Endodermal cell (in vitro differentiated cells): ENCODE results near the gene FOXK2. TPM values are rescaled to one million over a fixed set of nuclear protein-coding genes. Genes with fewer than 3 reads are reported as not detected.

Experiments used
- DNase-seq: peaks from one replicate; pipeline ENCODE4 v3.0.0-alpha.2; 2017
- H3K27ac ChIP-seq: 2 replicates; pipeline ENCODE4 v1.5.1; 2013; ENCODE audit warnings: mild to moderate bottlenecking, low read depth, low read length, moderate library complexity
- H3K27me3 ChIP-seq: 2 replicates; pipeline ENCODE4 v1.6.1; 2013; ENCODE audit warnings: mild to moderate bottlenecking, low read length, moderate library complexity; ENCODE audit not compliant: insufficient read depth, control insufficient read depth, poor library complexity, severe bottlenecking
- H3K36me3 ChIP-seq: 2 replicates; pipeline ENCODE4 v1.7.0; 2013; ENCODE audit warnings: mild to moderate bottlenecking, low read length, moderate library complexity; ENCODE audit not compliant: control insufficient read depth, insufficient read depth
- H3K4me1 ChIP-seq: one replicate; pipeline ENCODE4 v1.7.0; 2013; ENCODE audit warnings: low read length; ENCODE audit not compliant: control insufficient read depth, insufficient read depth
- H3K4me3 ChIP-seq: 2 replicates; pipeline ENCODE4 v1.5.1; 2013; ENCODE audit warnings: mild to moderate bottlenecking, low read length, moderate library complexity
- H3K9ac ChIP-seq: 2 replicates; pipeline ENCODE4 v1.6.1; 2013; ENCODE audit warnings: mild to moderate bottlenecking, low read length, moderate library complexity; ENCODE audit not compliant: poor library complexity, severe bottlenecking; ENCODE audit errors: extremely low read depth
- H3K9me3 ChIP-seq: 2 replicates; pipeline ENCODE4 v1.6.1; 2013; ENCODE audit warnings: mild to moderate bottlenecking, low read length, moderate library complexity; ENCODE audit not compliant: control insufficient read depth
- H3K27ac Mint-ChIP-seq: 2 replicates; pipeline ENCODE4 v1.8.0; 2020; ENCODE audit warnings: mixed read lengths
- H3K27me3 Mint-ChIP-seq: 2 replicates; pipeline ENCODE4 v1.8.0; 2021; ENCODE audit warnings: mild to moderate bottlenecking, mixed read lengths; ENCODE audit not compliant: insufficient read depth
- H3K36me3 Mint-ChIP-seq: 2 replicates; pipeline ENCODE4 v1.8.0; 2020; ENCODE audit warnings: low read depth, mixed read lengths
- H3K4me1 Mint-ChIP-seq: 2 replicates; pipeline ENCODE4 v1.8.0; 2020; ENCODE audit warnings: mixed read lengths
- H3K4me3 Mint-ChIP-seq: 2 replicates; pipeline ENCODE4 v1.8.0; 2020; ENCODE audit warnings: mild to moderate bottlenecking, moderate library complexity, mixed read lengths
- H3K9me3 Mint-ChIP-seq: 2 replicates; pipeline ENCODE4 v1.8.0; 2020; ENCODE audit warnings: mild to moderate bottlenecking, mixed read lengths
- CTCF ChIP-seq: fragments of 200-600 bp; sonication (generic); conservative IDR thresholded peaks from 2 replicates; pipeline ENCODE4 v1.5.0; 2021; ENCODE audit warnings: antibody characterized with exemption, mild to moderate bottlenecking
- WGBS, 2 experiments: methylation state at CpG; one replicate each; pipeline versions ENCODE4 v1.1.5 to v1.1.7; 2013; ENCODE audit warnings: missing lambda C conversion rate in 2 of 2, mixed read lengths in 1 of 2; ENCODE audit not compliant: insufficient coverage in 1 of 2, insufficient read length in 1 of 2; 5-methylcytosine and 5-hydroxymethylcytosine counted together
- total RNA-seq, 2 donors: library from RNA; stranded (reverse); fragmentation: NEBNext Ultra II Directional in 1 of 2; extraction: Animal tissue kit (Norgen Biotek cat#: 25700) in 1 of 2; gene quantifications; 2 replicates in 1 of 2; 3 replicates in 1 of 2; pipeline ENCODE4 v1.2.1, GENCODE V29; 2021

The FOXK2 gene
- total RNA-seq, 2 donors from 2014 or later: 67.2 to 68.1 TPM

- Mint-ChIP-seq H3K36me3 (peaks cover 14% of the 10 kb centered on the region), H3K4me3 (no peak overlapping the region), H3K27ac (no peak overlapping the region), H3K27me3 (no peaks in the 10 kb centered on the region), H3K4me1 (peaks cover 13% of the 10 kb centered on the region), H3K9me3 (peaks cover 7% of the 10 kb centered on the region)
- no peak overlapping the region for H3K9ac ChIP-seq
- no peak for TF ChIP-seq CTCF
- H3K36me3 ChIP-seq: peaks cover 15% of the 10 kb centered on the region
- H3K27ac ChIP-seq: no peak overlapping the region
- 91 to 96% methylated on average over 4 of the region's 4 CpGs for WGBS, 2 experiments
- no peaks in the 10 kb centered on the region for H3K4me1 ChIP-seq
- no peak overlapping the region for H3K4me3 ChIP-seq
- H3K9me3 ChIP-seq: no peaks in the 10 kb centered on the region
- H3K27me3 ChIP-seq: no peaks in the 10 kb centered on the region
- no peak for DNase-seq
These were observed 28.4 kb downstream of the FOXK2 start for GRCh38 chr17:82547981-82548380.

- H3K9me3 ChIP-seq: no peaks in the 10 kb centered on the region
- no peak overlapping the region for H3K9ac ChIP-seq
- H3K4me1 ChIP-seq: no peaks in the 10 kb centered on the region
- no peak for DNase-seq
- H3K4me3 Mint-ChIP-seq: no peak overlapping the region
- peaks cover 15% of the 10 kb centered on the region for H3K36me3 ChIP-seq
- peaks cover 14% of the 10 kb centered on the region for H3K36me3 Mint-ChIP-seq
- TF ChIP-seq CTCF: no peak
- no peak overlapping the region for H3K27ac Mint-ChIP-seq
- no peak overlapping the region for H3K4me3 ChIP-seq
- peaks cover 9% of the 10 kb centered on the region for H3K4me1 Mint-ChIP-seq
- H3K27ac ChIP-seq: no peak overlapping the region
- no peaks in the 10 kb centered on the region for H3K27me3 Mint-ChIP-seq
- H3K9me3 Mint-ChIP-seq: peaks cover 7% of the 10 kb centered on the region
- H3K27me3 ChIP-seq: no peaks in the 10 kb centered on the region
- 93 to 97% methylated on average over 7 to 15 of the region's 15 CpGs for WGBS, 2 experiments
These were observed 29.3 kb downstream of the FOXK2 start for GRCh38 chr17:82548681-82549303.

DNA sequence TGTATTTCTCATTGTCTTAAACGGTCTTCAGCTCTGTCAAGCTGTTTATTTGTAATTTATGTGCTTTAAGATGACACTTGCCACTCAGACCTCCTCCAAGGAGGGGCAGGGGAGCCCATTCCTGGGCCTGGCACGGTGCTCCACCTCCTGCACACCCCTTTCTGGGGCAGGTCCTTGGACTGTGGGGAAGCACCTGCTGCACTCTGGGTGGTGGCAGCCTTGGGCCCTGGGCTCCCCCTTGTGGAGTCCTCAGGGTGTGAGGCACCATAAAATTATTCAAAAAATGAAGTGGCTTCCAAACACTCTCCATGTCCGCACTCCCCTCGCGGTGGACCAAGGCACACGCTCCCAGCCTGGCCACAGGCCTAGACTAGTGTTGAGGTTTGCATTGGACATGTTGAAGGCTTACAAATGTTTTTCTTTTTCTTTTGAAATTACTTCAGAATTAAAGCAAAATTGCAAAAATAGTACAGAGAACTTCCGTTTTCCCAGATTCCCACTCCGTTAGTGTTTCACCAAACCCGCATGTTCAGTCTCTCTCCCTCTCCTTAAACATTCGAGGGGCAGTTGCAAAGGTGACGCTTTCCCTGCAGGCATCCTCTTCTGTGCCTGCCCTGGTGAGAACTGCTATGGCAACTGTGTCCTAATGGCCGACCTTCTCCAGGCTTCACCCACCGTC, 32.4 kb downstream of the FOXK2 start:
- H3K4me1 ChIP-seq: no peaks in the 10 kb centered on the region
- no peaks in the 10 kb centered on the region for H3K27me3 Mint-ChIP-seq
- no peaks in the 10 kb centered on the region for H3K9me3 ChIP-seq
- H3K4me1 Mint-ChIP-seq: peaks cover 15% of the 10 kb centered on the region
- H3K9me3 Mint-ChIP-seq: peaks cover 5% of the 10 kb centered on the region
- H3K27ac ChIP-seq: peak overlapping the region; percentile 44
- DNase-seq: peak; percentile 84
- H3K9ac ChIP-seq: no peak overlapping the region
- WGBS, 2 experiments: 87 to 92% methylated on average over 13 of the region's 13 CpGs
- TF ChIP-seq CTCF: peak; percentile 73
- no peak overlapping the region for H3K4me3 ChIP-seq
- no peak overlapping the region for H3K4me3 Mint-ChIP-seq
- peak overlapping the region; percentile 67 for H3K27ac Mint-ChIP-seq
- no peaks in the 10 kb centered on the region for H3K27me3 ChIP-seq
- peaks cover 11% of the 10 kb centered on the region for H3K36me3 Mint-ChIP-seq
- H3K36me3 ChIP-seq: peaks cover 15% of the 10 kb centered on the region
